HCT116 (cell line): ENCODE measurements around the gene MYLK. TPM values are rescaled to one million over a fixed set of nuclear protein-coding genes. Genes with fewer than 3 reads are reported as not detected.
"Not testable (repeated sequence)": the region's sequence is repeated elsewhere in the genome, so short reads cannot be mapped to it uniquely, and the experiment has no call there.

Experiments
- ATAC-seq: fragments of 200-7000 bp; cut with Tn5 transposase; 2 replicates; pipeline ENCODE4 v1.9.1; 2020; ENCODE audit warnings: mild to moderate bottlenecking, moderate library complexity
- BruUV-seq: library from RNA; stranded (reverse); fragments of 400-500 nt; replicated peaks from 2 replicates; lab custom pipeline; 2021; lab: Mats Ljungman, UMichigan
- CTCF ChIA-PET: fragments of 300-600 bp; sonication (Branson Sonifier 250); formaldehyde crosslinking; loops from one replicate; lab custom pipeline; 2021; ENCODE audit warnings: antibody characterized with exemption; lab: Charles Lee
- POLR2A ChIA-PET: fragments of 300-600, 350-600 bp; sonication (Branson Sonifier 250); formaldehyde crosslinking; loops from one replicate; lab custom pipeline; 2021; ENCODE audit warnings: antibody characterized with exemption; lab: Charles Lee
- RAD21 ChIA-PET, 2 experiments: fragments of 300-600 bp; sonication (Branson Sonifier 250); formaldehyde crosslinking; loops; one replicate each; lab custom pipeline; 2023; ENCODE audit warnings: low total read pairs in 2 of 2; ENCODE audit not compliant: uncharacterized antibody in 2 of 2, unreplicated experiment in 2 of 2, low non-redundant PET in 1 of 2; lab: Charles Lee
- DNase-seq: peaks from one replicate; pipeline ENCODE4 v3.0.0-alpha.2; 2010; ENCODE audit warnings: low read depth, low spot score
- H2AFZ ChIP-seq: fragments of 200-600 bp; shearing (Covaris generic), sonication (generic); 2 replicates; pipeline ENCODE4 v1.6.1; 2017; ENCODE audit warnings: low read depth, mixed run types, mixed read lengths, antibody characterized with exemption, low read length; ENCODE audit not compliant: poor library complexity, severe bottlenecking
- H3K27ac ChIP-seq: 2 replicates; pipeline ENCODE4 v1.5.1; 2012; ENCODE audit warnings: low read depth, low read length
- H3K27me3 ChIP-seq: fragments of 200-600 bp; sonication (generic); 2 replicates; pipeline ENCODE4 v1.6.1; 2016; ENCODE audit warnings: mixed run types, low read length, mixed read lengths; ENCODE audit not compliant: insufficient read depth
- H3K36me3 ChIP-seq, 2 experiments: fragments of 200-500 bp in 1 of 2; fragments of 200-600 bp in 1 of 2; sonication (Bioruptor generic) in 1 of 2; sonication (generic) in 1 of 2; 2 replicates each; pipeline versions ENCODE4 v1.5.1 to v1.6.1; 2014 to 2016; ENCODE audit warnings: low read length in 2 of 2, inconsistent platforms in 1 of 2, mixed read lengths in 1 of 2, mixed run types in 1 of 2; ENCODE audit not compliant: insufficient read depth in 2 of 2, control insufficient read depth in 1 of 2
- H3K4me1 ChIP-seq, 2 experiments: fragments of 200-600 bp in 1 of 2; sonication (generic) in 1 of 2; 2 replicates each; pipeline versions ENCODE4 v1.5.1 to v1.6.1; 2012 to 2017; ENCODE audit warnings: low read length in 2 of 2, inconsistent platforms in 1 of 2, mild to moderate bottlenecking in 1 of 2, mixed read lengths in 1 of 2, mixed run types in 1 of 2, moderate library complexity in 1 of 2; ENCODE audit not compliant: insufficient read depth in 2 of 2, control insufficient read depth in 1 of 2
- H3K4me2 ChIP-seq: fragments of 200-600 bp; sonication (generic); 2 replicates; pipeline ENCODE4 v1.6.1; 2017; ENCODE audit warnings: mixed run types, low read length, mixed read lengths
- H3K4me3 ChIP-seq, 2 experiments: fragments of 200-600 bp in 1 of 2; sonication (generic) in 1 of 2; replicated peaks in 1 of 2; 2 replicates each; pipeline ENCODE4 v1.5.1; 2011 to 2016; ENCODE audit warnings: low read length in 2 of 2, control low read depth in 1 of 2, low read depth in 1 of 2, mild to moderate bottlenecking in 1 of 2, mixed read lengths in 1 of 2, mixed run types in 1 of 2
- H3K79me2 ChIP-seq: fragments of 200-600 bp; sonication (generic); 2 replicates; pipeline ENCODE4 v1.6.1; 2017; ENCODE audit warnings: mild to moderate bottlenecking, mixed run types, low read length, moderate library complexity, mixed read lengths; ENCODE audit not compliant: insufficient read depth
- H3K9ac ChIP-seq: fragments of 200-600 bp; sonication (generic); 2 replicates; pipeline ENCODE4 v1.6.1; 2016; ENCODE audit warnings: low read length, mixed read lengths
- H3K9me2 ChIP-seq: fragments of 200-600 bp; sonication (generic), shearing (Covaris generic); 2 replicates; pipeline ENCODE4 v1.6.1; 2017; ENCODE audit warnings: mixed run types, mild to moderate bottlenecking, moderate library complexity; ENCODE audit not compliant: insufficient read depth
- H3K9me3 ChIP-seq, 2 experiments: fragments of 200-500 bp in 1 of 2; fragments of 200-600 bp in 1 of 2; sonication (Bioruptor generic) in 1 of 2; sonication (generic) in 1 of 2; 2 replicates each; pipeline ENCODE4 v1.6.1; 2014 to 2017; ENCODE audit warnings: low read length in 2 of 2, mixed read lengths in 2 of 2, inconsistent platforms in 1 of 2, low read depth in 1 of 2, mild to moderate bottlenecking in 1 of 2, mixed run types in 1 of 2, moderate library complexity in 1 of 2; ENCODE audit not compliant: control insufficient read depth in 1 of 2, insufficient read depth in 1 of 2
- H4K20me1 ChIP-seq: fragments of 200-600 bp; sonication (generic), shearing (Covaris generic); 2 replicates; pipeline ENCODE4 v1.6.1; 2017; ENCODE audit warnings: mixed run types, mild to moderate bottlenecking, moderate library complexity; ENCODE audit not compliant: insufficient read depth
- ATF3 ChIP-seq: IDR thresholded peaks from 2 replicates; pipeline ENCODE4 v1.6.1; 2012
- CTCF ChIP-seq, 3 experiments: fragments of 200-600 bp in 1 of 3; sonication (generic) in 1 of 3; IDR thresholded peaks in 2 of 3; conservative IDR thresholded peaks in 1 of 3; 2 replicates each; pipeline ENCODE4 v1.5.1; 2012 to 2017; ENCODE audit warnings: low read depth in 2 of 3, low read length in 2 of 3, antibody characterized with exemption in 1 of 3, borderline replicate concordance in 1 of 3, control low read depth in 1 of 3, mild to moderate bottlenecking in 1 of 3, mixed read lengths in 1 of 3, mixed run types in 1 of 3, moderate library complexity in 1 of 3; ENCODE audit not compliant: insufficient read depth in 1 of 3
- EGR1 ChIP-seq: IDR thresholded peaks from 2 replicates; pipeline ENCODE4 v1.6.1; 2012; ENCODE audit warnings: low read depth
- ELF1 ChIP-seq: IDR thresholded peaks from 2 replicates; pipeline ENCODE4 v1.6.1; 2012; ENCODE audit warnings: low read depth, borderline replicate concordance
- POLR2AphosphoS5 ChIP-seq: IDR thresholded peaks from 2 replicates; pipeline ENCODE4 v1.6.1; 2011; ENCODE audit warnings: mild to moderate bottlenecking, low read depth, low read length, moderate library complexity
- RAD21 ChIP-seq: IDR thresholded peaks from 2 replicates; pipeline ENCODE4 v1.6.1; 2012; ENCODE audit warnings: low read depth, mild to moderate bottlenecking
- SIN3A ChIP-seq: IDR thresholded peaks from 2 replicates; pipeline ENCODE4 v1.6.1; 2012; ENCODE audit warnings: low read depth
- TCF7L2 ChIP-seq: IDR thresholded peaks from 2 replicates; pipeline ENCODE4 v1.7.0; 2011; ENCODE audit warnings: borderline replicate concordance, inconsistent platforms; ENCODE audit not compliant: insufficient read depth, insufficient read length; ENCODE audit errors: extremely low read depth
- YY1 ChIP-seq: IDR thresholded peaks from 2 replicates; pipeline ENCODE4 v1.6.1; 2011; ENCODE audit warnings: low read length, low read depth, moderate library complexity, mild to moderate bottlenecking; ENCODE audit not compliant: insufficient replicate concordance; ENCODE audit errors: extremely low read depth
- ZFX ChIP-seq: fragments of 450-650 bp; IDR thresholded peaks from 2 replicates; pipeline ENCODE4 v1.6.1; 2017
- intact Hi-C: fragments of 100-400 bp; cut with micrococcal nuclease; formaldehyde crosslinking; loops from 2 replicates; pipeline ENCODE4 v1.10.0; 2022
- total RNA-seq: library from RNA; stranded (reverse); gene quantifications from one replicate; pipeline ENCODE4 v1.2.1, GENCODE V29; 2021; ENCODE audit not compliant: unreplicated experiment

MYLK gene
- total RNA-seq, 1 experiment from 2014 or later, result 3.8 TPM

DNA sequence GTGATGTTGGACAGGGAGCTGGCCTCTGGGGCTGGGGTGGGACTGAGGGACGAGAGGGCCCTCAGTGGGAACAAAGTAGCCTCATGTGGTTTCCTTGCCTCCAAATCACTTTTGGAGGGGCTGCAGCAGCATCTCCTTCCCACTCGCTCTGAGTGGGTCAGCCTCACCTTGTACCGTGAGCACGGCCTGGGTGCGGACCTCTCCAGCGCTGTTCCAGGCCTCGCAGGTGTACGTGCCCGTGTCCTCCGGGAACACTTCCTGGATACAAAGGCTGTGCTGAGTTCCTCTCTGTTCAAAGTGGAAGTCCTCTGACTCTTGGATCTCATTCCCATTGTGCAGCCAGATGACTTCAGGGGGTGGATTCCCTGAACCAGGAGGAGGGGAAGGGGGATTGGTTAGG is 175.6 kb downstream of the MYLK start:
- Histone ChIP-seq H3K27ac (no peak overlapping the region), H3K9ac (no peak overlapping the region), H3K27me3 (no peaks in the 10 kb centered on the region), H3K4me3 (no peak overlapping the region), H3K36me3 (no peaks in the 10 kb centered on the region), H4K20me1 (no peaks in the 10 kb centered on the region), H3K4me2 (no peak overlapping the region), H2AFZ (no peak overlapping the region), H3K9me2 (no peaks in the 10 kb centered on the region), H3K79me2 (no peaks in the 10 kb centered on the region), H3K4me1 (no peaks in the 10 kb centered on the region), H3K9me3 (no peaks in the 10 kb centered on the region)
- ChIA-PET RAD21 (no interaction called here), CTCF (no interaction called here), POLR2A (no interaction called here)
- no peak for DNase-seq
- intact Hi-C loops, result no loop called here
- BruUV-seq, result no TSS peak
- ATAC-seq, result no peak
- TF ChIP-seq SIN3A, result no peak
- TF ChIP-seq ZFX, result no peak
- no peak for TF ChIP-seq ELF1
- TF ChIP-seq CTCF (IDR thresholded peaks at IDR 0.05 in 2 of 3, conservative IDR thresholded peaks at IDR 0.05 in 1 of 3; ENCODE audit: borderline replicate concordance in 1 of 3, insufficient read depth in 1 of 3, low read depth in 2 of 3, low read length in 2 of 3), result no peak
- TF ChIP-seq POLR2AphosphoS5, result no peak
- TF ChIP-seq TCF7L2, result no peak
- no peak for TF ChIP-seq YY1
- no peak for TF ChIP-seq RAD21
- TF ChIP-seq ATF3, result no peak
- TF ChIP-seq EGR1, result no peak

GRCh38 chr3:123707641-123708040 is 176.5 kb downstream of the MYLK start:
- H3K9ac ChIP-seq, ATAC-seq, BruUV-seq, intact Hi-C loops, H3K27ac ChIP-seq, H4K20me1 ChIP-seq, H3K79me2 ChIP-seq, H3K4me2 ChIP-seq, H3K36me3 ChIP-seq, H3K27me3 ChIP-seq, H3K9me3 ChIP-seq, H3K4me3 ChIP-seq, H3K9me2 ChIP-seq, RAD21 ChIA-PET, POLR2A ChIA-PET, DNase-seq, H3K4me1 ChIP-seq, H2AFZ ChIP-seq: not testable (repeated sequence)
- CTCF ChIA-PET, result interaction anchor here (0.8 to 2.3 kb wide), 3 partner anchors 55 to 65 kb away, joined by 3 to 7 read pairs (median 6); no protein-coding TSS in a partner anchor
